GM21360 (cell line): ENCODE measurements around the gene TCAP.

ENCODE experiments used
- ATAC-seq: cut with Tn5 transposase; IDR thresholded peaks from one replicate; pipeline ENCODE4 v1.9.1; 2021; ENCODE audit warnings: mild to moderate bottlenecking, moderate library complexity; ENCODE audit not compliant: unreplicated experiment

The TCAP gene, protein sequence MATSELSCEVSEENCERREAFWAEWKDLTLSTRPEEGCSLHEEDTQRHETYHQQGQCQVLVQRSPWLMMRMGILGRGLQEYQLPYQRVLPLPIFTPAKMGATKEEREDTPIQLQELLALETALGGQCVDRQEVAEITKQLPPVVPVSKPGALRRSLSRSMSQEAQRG

DNA sequence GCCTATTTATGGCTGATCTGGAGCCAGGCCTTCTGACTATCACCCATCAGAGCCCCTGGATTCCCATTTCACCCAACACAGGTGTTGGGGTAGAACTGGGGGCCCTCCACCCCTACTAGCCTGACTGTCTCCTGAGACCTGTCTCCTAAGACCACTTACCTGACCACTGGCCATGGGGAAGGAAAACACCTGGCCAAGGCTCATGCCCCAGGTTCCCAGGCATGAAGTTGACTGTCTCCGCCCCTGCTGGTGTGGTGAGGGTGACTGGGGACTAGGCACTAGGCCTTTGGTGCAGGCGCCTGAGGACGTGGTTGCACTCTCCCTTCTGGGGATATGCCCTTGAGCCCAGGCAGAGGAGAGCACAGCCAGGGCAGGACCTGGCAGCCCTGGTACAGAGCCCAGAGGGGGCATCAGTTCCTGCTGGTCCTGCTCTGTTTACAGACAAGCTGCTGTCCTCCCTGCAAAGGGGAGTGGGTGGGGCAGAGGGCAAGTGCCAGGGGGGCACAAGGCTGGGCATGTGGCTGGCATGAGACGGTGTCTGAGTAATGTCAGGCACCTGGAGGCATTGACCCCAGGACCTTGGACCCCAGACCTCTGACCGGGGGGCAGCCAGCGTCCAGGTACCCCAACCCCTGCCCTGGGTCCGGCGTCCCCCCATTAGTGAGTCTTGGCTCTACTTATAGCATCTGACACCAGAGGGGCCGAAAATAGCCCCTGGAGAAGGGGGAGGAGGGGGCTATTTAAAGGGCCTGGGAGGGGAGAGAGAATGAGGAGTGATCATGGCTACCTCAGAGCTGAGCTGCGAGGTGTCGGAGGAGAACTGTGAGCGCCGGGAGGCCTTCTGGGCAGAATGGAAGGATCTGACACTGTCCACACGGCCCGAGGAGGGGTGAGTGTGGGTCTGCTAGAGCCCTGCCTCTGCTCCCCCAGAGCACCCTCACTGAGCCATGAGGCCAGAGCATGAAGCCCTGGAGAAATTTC, at the start of gene TCAP:
TCAP (plus strand) TSS at position 769 of the 981 bp plus-strand sequence; CDS start at position 780, 11 bp downstream.
- no peak for ATAC-seq

DNA sequence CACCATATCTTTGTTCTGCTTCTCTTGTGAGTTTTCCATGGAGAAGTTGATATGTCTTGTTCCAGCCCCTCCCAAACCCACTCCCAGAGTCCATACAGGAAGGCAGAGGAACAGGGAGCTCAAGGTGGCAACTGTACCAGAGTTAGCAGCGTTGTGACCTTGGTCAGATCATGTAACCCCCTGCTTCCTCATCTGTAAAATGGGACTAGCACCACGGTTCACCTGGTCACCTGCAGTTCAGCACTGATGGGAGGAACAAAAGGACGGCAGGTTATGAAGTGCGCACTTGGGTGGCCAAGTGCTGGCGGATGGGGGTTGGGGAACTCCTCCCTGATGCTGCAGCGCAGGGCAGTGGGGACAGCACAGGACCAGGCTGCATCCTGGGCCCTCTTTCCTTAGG, 49.7 kb upstream of the TCAP start:
- ATAC-seq: no peak

DNA sequence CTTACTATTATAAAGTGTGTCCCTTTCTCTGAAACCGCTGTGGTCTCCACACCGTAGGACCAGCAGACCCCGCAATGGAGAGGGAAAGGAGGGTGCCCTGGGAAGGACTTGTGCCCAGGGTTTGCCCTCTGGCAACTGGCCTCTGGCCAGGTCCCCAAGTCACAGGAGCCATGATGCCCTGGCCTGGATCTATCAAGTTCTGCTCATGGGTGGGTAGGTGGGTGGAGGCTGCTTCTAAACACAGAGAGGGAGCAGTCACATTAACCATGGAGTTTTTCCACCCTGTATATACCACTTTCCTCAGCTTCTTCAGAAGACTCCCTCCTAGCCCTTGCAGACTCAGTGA, 48.1 kb upstream of the TCAP start:
- no peak for ATAC-seq

DNA sequence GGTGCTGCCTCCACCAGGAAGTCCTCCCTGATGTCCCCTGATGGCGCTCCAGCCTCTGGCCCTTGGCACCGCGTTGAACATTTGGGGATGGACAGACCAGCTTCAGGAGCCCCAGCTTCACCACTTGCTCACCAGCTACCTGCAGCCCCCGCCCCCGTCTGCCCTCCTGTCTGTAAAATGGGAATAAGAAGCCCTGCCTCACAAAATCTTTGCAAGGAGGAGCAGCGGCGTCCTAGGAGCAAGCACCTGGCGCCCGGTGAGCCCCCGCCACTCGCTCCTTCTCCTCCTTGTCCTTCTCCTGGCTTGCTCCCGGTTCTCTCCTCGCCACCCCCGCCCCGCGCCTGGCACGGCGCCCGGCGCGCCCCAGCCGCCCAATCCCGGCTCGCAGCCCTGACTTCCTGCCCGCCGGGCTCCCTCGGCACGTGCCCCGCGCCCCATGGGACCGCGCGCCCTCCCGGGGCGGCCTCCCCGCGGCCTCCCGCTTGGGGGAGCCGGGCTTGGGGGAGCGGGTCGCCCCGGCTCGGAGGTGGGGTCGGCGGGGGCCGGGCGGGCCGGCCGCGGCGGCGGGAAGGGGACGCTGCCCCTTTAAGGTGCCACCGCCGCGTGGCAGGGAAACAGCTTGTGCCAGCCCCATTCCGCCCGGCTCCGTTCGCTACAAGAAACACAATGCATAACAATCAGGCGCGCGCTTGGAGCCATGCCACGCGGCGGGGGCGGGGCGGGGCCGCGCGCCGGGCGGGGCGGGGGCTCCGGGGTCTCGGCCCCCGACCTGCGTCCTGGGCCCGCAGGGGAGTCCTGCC, 47.5 kb upstream of the TCAP start:
- no peak for ATAC-seq

DNA sequence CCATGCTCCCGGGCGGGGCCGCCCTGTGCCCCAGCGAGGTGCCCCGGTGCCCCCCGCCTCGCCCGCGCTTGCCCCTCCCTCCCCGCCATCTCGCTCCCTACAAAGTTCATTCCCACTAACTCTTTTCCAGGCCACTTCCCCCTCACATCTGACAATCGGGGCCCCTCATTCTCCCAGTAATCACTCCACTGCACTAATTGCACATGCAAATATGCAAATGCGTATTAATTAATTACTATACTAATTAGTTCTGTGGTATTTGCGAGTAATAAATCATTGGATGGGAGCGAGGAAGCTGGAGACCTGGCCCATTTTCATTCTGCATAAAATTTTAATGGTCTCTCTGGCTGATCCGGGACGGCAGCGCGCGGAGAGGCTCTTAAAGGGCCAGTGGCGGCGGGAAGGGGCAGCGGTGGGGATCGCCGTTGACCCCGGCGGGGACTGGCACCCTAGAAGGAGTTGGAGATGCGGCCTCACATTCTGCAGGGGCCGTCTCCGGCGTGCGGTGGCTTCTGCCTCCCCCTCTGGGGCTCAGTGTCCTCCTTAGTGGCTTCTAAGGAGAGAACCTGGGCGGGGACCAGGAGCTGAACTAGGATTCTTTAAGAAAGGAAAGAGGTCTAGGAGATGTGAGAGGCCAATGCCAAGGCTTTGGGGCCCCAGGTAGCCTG, 46.8 kb upstream of the TCAP start:
- no peak for ATAC-seq

DNA sequence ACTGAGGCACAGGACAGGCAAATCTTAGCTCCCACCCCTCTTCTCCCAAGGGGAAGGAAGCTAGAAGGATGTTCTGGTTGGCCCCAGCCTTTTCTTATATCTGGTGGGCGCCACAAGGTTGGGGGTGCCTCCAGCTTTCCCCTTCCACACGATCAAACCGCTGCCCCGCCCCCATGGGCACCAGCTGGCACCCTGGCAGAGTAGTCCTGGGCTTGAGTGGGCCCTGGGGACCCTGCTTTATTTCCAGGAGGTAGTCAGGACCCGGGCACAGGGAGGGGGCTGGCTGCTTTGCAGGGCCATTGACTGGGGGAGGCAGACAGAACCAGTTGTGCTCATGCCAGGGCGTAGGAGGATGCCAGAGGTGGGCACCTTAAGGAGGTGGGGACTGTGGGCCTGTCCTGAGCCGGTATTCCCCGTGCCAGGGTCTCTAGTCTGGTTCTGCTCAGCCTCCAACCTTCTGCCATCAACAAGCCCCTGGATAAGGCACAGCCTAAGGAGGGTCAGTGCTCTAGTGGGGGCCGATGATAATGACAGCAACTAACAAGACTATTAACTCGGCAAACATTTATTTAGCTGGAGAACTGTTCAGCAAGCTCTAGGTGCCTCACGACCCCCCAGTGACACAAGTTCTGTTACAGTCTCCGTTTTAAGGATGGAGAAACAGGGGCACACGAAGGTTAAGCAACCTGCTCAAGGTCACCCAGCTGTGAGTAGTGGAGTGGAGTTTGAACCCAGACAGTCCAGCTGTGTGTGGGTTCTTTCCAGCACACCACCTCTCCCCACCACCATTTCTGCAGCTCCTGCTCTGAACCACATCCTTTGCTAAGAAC, 46.0 kb upstream of the TCAP start:
- ATAC-seq: no peak

DNA sequence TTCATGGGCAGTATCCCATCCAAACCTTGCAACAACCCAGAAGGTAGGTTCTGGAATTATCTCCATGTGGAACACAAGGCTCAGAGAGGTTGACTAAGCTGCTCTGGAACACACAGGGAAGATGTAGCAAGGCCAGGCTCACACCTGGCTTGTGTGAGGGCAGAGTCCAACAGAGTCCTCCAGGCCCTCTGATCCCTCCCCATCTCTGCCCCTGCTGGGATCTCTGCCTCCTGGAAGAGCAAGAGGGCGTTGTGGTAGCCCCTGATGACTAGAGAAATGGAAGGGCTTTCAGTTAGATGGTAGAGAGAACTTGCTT, 45.4 kb upstream of the TCAP start:
- ATAC-seq: no peak

DNA sequence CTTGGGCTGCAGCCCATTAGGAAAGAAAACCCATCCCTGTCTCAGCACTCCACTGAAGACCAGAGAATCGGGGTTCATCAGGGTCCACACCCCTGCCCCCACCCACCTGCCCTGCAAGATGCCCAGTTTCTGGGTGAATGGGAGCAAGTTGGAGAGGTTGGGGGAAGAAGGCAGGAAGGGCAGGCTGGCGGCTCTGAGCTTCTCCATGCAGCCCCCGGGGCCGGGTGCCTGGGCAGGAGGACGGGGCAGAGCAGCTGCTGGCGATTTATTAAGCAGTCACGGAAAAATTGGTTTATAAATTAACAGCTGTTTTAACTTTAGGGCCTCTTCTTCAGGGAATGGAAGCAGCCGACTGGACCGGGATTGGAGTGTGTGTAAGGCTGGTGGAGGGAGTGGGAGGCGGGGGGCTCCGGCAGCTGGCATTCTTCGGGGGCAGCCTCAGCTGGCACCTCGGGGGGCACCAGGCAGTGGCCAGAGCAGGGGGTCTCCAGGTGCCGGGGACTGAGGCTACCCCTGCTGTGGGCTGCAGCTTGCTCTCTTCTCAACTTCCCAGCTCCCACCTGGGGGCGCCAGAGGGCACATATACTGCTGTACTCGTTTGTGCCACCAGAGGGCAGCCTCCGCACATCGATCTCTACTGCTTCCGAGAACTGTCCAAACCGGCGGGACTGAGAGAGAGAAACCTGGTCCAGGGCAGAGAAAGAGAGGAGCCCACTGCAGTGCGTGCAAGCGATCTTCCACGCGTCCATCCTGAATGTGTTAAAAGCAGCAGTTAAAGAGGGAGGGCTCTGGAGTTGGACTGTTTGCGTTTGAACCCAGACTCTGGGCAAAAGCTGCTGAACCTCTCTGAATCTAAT, 43.4 kb upstream of the TCAP start:
- ATAC-seq: no peak

DNA sequence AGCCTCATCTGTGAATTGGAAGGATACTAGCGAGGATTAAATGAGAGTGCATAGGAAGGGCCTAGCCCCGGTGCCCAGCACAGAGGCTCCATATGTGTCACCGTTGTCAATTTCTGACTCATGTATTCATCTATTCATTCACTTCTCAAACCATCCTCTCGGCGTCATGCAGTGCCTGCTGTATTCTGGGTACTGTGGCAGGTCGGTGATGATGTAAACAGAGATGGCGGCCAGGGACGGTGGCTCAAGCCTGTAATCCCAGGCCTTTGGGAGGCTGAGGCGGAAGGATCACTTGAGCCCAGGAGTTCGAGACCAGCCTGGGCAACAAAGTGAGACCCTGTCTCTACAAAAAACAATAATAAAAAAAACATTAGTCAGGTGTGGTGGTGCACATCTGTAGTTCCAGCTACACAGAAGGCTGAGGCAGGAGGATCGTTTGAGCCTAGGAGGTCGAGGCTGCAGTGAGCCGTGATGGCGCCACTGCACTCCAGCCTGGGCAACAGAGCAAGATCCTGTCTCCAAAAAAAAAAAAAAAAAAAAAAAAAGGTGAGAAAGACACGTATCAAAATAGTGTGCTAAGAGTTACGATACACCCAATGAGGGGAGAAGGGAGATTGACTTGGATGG, 42.7 kb upstream of the TCAP start:
- no peak for ATAC-seq

DNA sequence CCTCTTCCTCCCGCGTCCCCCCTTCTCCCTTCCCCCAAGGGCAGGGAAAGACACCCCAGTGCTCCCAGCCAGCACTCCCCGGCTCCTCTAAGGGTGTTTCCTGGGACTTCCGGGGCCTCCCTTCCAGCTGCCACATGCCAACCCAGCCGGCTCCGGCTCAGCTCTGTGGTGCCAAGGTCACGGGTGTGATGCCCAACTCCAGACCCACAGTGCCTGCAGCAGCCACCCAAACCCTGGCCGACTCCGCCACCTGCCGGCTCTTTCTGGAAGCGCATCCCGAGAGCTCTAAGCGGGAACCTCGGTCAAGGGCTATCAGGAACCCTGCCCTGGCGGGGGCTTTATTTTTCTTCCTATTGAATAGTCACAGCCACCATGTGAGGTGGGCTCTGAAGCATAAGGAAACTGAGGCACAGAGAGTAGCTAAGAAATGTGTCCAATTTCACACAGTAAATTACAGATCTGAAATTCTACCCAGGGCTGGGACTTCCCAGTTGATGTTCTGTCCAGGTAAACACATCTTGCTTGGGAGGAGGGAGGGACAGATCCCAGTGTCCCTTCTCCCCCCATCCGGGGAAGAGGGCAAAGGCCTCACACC, 41.7 kb upstream of the TCAP start:
- no peak for ATAC-seq

DNA sequence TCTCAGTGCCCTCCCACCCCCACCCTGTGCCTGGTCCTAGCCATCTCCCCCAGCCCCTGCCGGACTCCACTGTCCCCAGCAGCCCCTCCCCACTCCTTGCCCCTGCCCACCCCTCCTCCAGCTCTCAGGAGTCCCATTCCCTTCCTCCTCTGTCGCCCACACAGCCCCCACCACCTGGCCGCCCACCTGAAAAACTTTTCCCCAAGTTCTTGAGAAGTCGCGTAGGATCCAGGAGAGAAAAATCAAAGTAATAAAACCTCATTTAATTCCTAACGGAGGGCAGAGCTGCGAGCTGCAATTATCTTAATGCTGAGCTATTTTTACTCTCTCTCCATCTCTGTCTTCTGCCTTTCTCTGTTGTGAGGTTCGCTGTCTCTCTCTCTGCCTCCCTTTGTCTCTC, 40.8 kb upstream of the TCAP start:
- no peak for ATAC-seq

DNA sequence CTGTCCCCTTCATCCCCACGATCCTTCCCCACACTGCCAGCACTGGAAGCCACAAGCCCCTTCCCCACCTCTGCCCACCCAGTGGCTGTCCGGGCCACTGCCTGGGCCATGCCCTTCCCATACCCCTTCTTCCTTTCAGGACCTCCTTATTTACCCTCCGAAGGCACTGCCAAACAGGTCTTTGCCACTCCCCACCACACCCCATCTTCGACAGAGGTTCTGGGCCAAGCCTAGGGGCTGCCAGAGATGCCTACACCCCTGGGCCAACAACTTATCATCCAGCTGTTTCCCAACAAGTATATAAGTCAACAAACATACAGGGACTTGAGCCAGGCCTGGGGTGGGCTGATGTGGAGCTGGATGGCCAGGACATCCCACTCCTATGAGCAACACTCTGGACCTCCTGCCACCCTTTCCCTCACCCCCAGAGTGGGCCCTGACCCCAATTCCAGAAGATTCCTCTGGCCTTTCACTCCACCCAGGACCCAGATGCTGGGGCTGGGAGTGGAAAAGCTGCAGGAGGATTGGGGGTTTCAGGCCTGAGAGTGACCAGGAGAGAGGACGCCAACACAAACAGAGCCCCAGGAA, 39.9 kb upstream of the TCAP start:
- ATAC-seq: no peak

DNA sequence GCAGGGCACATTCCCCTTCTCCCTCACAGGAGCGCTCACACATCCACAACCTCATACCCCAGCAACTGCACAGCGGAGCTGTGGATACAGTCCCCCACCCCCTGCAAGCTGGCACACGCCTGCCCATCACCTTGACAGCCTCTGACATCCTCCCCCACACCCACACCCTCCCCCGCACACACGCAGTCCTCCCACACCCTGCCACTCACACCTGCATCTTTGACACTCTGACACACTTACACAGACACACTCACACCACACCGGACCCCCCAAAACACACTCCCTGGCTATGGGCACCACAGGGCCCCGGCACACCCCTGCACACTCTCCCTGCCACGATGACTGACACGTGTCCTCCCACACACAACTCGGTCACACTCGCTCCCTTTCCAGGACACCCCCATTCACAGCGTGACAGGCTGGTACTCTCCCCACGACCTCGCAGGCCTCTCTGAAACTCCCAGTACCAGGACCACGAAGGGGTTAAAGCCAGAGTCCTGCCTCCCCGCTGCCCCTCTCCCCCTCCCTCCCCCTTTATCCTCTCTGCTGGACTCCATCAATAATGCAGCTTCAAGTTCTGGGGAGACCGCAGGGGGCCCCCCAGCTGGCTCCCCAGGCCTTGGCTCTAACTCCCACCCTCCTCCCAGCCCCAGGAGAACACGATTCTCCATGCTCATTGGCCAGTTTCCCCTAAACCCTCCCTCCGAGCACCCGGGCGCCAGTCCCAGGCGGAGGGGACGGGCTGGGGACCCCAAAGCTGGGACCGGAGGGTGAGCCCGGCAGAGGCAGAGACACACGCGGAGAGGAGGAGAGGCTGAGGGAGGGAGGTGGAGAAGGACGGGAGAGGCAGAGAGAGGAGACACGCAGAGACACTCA, 38.7 kb upstream of the TCAP start, which contains the start of gene PPP1R1B:
PPP1R1B (plus strand) TSS at position 782 of the 876 bp plus-strand sequence. CDS start 441 bp downstream, outside the sequence.
- ATAC-seq: no peak

DNA sequence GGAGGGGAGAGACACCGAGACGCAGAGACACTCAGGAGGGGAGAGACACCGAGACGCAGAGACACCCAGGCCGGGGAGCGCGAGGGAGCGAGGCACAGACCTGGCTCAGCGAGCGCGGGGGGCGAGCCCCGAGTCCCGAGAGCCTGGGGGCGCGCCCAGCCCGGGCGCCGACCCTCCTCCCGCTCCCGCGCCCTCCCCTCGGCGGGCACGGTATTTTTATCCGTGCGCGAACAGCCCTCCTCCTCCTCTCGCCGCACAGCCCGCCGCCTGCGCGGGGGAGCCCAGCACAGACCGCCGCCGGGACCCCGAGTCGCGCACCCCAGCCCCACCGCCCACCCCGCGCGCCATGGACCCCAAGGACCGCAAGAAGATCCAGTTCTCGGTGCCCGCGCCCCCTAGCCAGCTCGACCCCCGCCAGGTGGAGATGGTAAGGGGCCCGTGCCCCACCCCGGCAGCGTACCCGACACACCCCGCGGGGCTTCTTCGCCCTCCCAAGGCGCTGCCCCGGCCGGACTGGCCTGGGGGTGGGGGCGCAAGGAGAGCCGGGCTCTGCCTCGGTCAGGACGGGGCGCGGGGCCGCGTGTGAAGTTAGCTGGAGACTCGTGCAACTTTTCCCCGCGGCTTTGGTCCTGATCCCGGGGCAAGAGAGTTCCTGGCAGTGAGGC, 38.0 kb upstream of the TCAP start:
- no peak for ATAC-seq

DNA sequence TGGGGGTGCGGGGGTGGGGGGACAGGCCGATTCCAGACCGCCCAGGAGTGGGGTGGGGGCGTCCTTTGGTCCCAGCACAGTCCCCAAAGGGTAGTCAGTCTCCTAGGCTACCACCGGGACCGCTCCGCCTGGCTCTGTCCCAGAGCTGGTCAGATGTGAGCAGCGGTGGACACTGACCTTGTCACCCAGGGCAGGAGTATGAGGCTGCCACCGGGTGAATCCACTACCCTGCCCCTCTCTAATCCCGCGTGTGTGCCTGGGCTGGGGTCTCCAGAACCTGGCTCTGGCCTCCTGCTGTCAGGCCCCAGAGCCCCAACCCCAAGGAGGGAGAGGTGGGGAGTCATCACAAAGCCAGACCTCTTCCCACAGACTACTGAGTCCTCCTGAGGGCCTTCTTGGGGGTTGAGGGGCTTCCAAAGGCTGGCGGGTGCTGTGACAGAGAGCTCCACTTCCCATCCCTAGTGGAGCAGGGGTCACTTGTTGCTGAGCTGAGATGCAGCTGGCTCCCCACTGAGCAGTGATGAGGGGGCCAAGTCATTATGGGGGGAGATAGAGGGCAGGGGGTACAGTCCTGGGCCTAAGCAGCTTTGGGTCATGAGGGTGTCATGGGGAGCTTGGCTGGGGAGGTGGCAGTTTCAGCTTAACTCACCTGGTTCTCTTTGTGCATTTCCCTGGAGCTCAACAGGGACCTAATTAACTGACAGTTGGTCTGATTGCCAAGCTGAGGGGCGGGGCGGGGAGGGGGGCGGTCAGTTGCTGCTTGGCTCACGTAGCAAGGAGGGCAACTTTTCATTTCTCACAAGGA, 37.2 kb upstream of the TCAP start:
- ATAC-seq: no peak
